Small intestine (tissue), 7 donors: ENCODE measurements around the gene VSTM2L. TPM values are rescaled to one million over a fixed set of nuclear protein-coding genes. Genes with fewer than 3 reads are reported as not detected.

Experiments used
- DNase-seq, 2 donors: peaks; one replicate each; pipeline versions ENCODE4 v3.0.0 to v3.0.0-alpha.2; 2013
- FAIRE-seq: peaks from 2 replicates; lab custom pipeline; 2012; peaks lifted over from hg19 to GRCh38; lab: Jason Lieb, UNC
- H3K27ac ChIP-seq, 3 donors: one replicate each; pipeline ENCODE4 v1.5.1; 2013; ENCODE audit warnings: low read length in 2 of 3, mild to moderate bottlenecking in 2 of 3, control low read depth in 1 of 3, inconsistent platforms in 1 of 3, low read depth in 1 of 3, moderate library complexity in 1 of 3
- H3K27me3 ChIP-seq, 3 donors: one replicate each; pipeline ENCODE4 v1.6.1; 2013; ENCODE audit warnings: low read length in 3 of 3, inconsistent platforms in 1 of 3; ENCODE audit not compliant: control insufficient read depth in 3 of 3, insufficient read depth in 3 of 3
- H3K36me3 ChIP-seq, 3 donors: one replicate each; pipeline ENCODE4 v1.6.1; 2013; ENCODE audit warnings: low read length in 3 of 3, inconsistent platforms in 1 of 3, low read depth in 1 of 3, mild to moderate bottlenecking in 1 of 3, moderate library complexity in 1 of 3; ENCODE audit not compliant: control insufficient read depth in 3 of 3, insufficient read depth in 2 of 3
- H3K4me1 ChIP-seq, 3 donors: one replicate each; pipeline ENCODE4 v1.6.1; 2013; ENCODE audit warnings: low read length in 2 of 3, inconsistent platforms in 1 of 3, low read depth in 1 of 3, mild to moderate bottlenecking in 1 of 3, moderate library complexity in 1 of 3; ENCODE audit not compliant: control insufficient read depth in 3 of 3, insufficient read depth in 2 of 3
- H3K4me3 ChIP-seq, 3 donors: one replicate each; pipeline ENCODE4 v1.5.1; 2013; ENCODE audit warnings: low read length in 3 of 3, control low read depth in 1 of 3, inconsistent platforms in 1 of 3, low read depth in 1 of 3, mild to moderate bottlenecking in 1 of 3, moderate library complexity in 1 of 3
- H3K9me3 ChIP-seq, 2 donors: one replicate each; pipeline ENCODE4 v1.6.1; 2013; ENCODE audit warnings: low read depth in 1 of 2, low read length in 1 of 2; ENCODE audit not compliant: control insufficient read depth in 2 of 2, insufficient read depth in 1 of 2
- WGBS, 3 donors: extraction: QIAGEN DNeasy Blood & Tissue Kit; methylation state at CpG; one replicate each; pipeline ENCODE4 v1.1.7; 2013; 5-methylcytosine and 5-hydroxymethylcytosine counted together
- polyA plus RNA-seq, 4 donors: library from polyadenylated mRNA; stranded (reverse) in 3 of 4; unstranded in 1 of 4; fragments of 200-250 nt in 3 of 4; fragments of 120-200 nt in 1 of 4; gene quantifications; one replicate each; pipeline versions ENCODE4 v1.2.1 to v1.2.3, GENCODE V29; 2013
- donor health status: healthy with polysubstance abuse.
- donor health status: control.
- donor health status: control.
- donor health status: Bipolar disorder and iron deficiency.
- donor health status: healthy.

Gene VSTM2L
- polyA plus RNA-seq, 4 donors = 0.67 to 15.6 (median 1.2) TPM

GRCh38 chr20:37882961-37883712, 19.8 kb upstream of the VSTM2L start:
- no peaks in the 10 kb centered on the region for H3K36me3 ChIP-seq
- WGBS, 3 donors = 74 to 82% (median 76%) methylated on average over 16 of the region's 16 CpGs
- no peak for DNase-seq
- no peak for FAIRE-seq
- no peak overlapping the region for H3K27ac ChIP-seq
- no peak overlapping the region for H3K4me3 ChIP-seq
- no peaks in the 10 kb centered on the region for H3K9me3 ChIP-seq
- H3K4me1 ChIP-seq = peaks cover 0 to 26% (median 0%) of the 10 kb centered on the region in 3 donors
- H3K27me3 ChIP-seq = no peaks in the 10 kb centered on the region

GRCh38 chr20:37885042-37885441, 17.9 kb upstream of the VSTM2L start:
- Histone ChIP-seq H3K36me3 (no peaks in the 10 kb centered on the region), H3K27me3 (no peaks in the 10 kb centered on the region), H3K9me3 (no peaks in the 10 kb centered on the region), H3K4me3 (no peak overlapping the region), H3K4me1 (peaks cover 0 to 13% (median 0%) of the 10 kb centered on the region in 3 donors), H3K27ac (no peak overlapping the region)
- 86 to 96% (median 92%) methylated on average over 8 of the region's 8 CpGs for WGBS, 3 donors
- DNase-seq (no peak), FAIRE-seq (no peak)

- Histone ChIP-seq H3K4me3 (no peak overlapping the region), H3K4me1 (peaks cover 0 to 9% (median 0%) of the 10 kb centered on the region in 3 donors), H3K9me3 (no peaks in the 10 kb centered on the region), H3K27ac (no peak overlapping the region), H3K36me3 (no peaks in the 10 kb centered on the region), H3K27me3 (no peaks in the 10 kb centered on the region)
- 57 to 73% (median 61%) methylated on average over 30 to 32 of the region's 32 CpGs for WGBS, 3 donors
- no peak for FAIRE-seq
- DNase-seq = no peak
Measured at GRCh38 chr20:37885593-37886503, 17.1 kb upstream of the VSTM2L start.

GRCh38 chr20:37886851-37887297, 16.1 kb upstream of the VSTM2L start:
- peak in 1 of 2 donors; percentile 10 for DNase-seq
- FAIRE-seq = no peak
- WGBS, 3 donors = 57 to 75% (median 62%) methylated on average over 4 of the region's 4 CpGs
- peaks cover 0 to under 1% (median 0%) of the 10 kb centered on the region in 3 donors for H3K4me1 ChIP-seq
- no peak overlapping the region for H3K27ac ChIP-seq
- H3K27me3 ChIP-seq = no peaks in the 10 kb centered on the region
- H3K36me3 ChIP-seq = no peaks in the 10 kb centered on the region
- H3K4me3 ChIP-seq = no peak overlapping the region
- no peaks in the 10 kb centered on the region for H3K9me3 ChIP-seq

- FAIRE-seq (no peak), DNase-seq (no peak)
- no peaks in the 10 kb centered on the region for H3K4me1 ChIP-seq
- H3K4me3 ChIP-seq = no peak overlapping the region
- no peak overlapping the region for H3K27ac ChIP-seq
- WGBS, 3 donors = 88 to 93% (median 90%) methylated on average over 10 of the region's 10 CpGs
- H3K27me3 ChIP-seq = no peaks in the 10 kb centered on the region
- H3K36me3 ChIP-seq = no peaks in the 10 kb centered on the region
- no peaks in the 10 kb centered on the region for H3K9me3 ChIP-seq
Measured at GRCh38 chr20:37888641-37889040, 14.3 kb upstream of the VSTM2L start.

- H3K4me1 ChIP-seq = no peaks in the 10 kb centered on the region
- FAIRE-seq = no peak
- H3K27ac ChIP-seq = no peak overlapping the region
- no peak overlapping the region for H3K4me3 ChIP-seq
- no peaks in the 10 kb centered on the region for H3K9me3 ChIP-seq
- DNase-seq = no peak
- H3K36me3 ChIP-seq = no peaks in the 10 kb centered on the region
- H3K27me3 ChIP-seq = no peaks in the 10 kb centered on the region
- 68 to 81% (median 77%) methylated on average over 5 of the region's 5 CpGs for WGBS, 3 donors
Measured at GRCh38 chr20:37890108-37890507, 12.8 kb upstream of the VSTM2L start.

- Histone ChIP-seq H3K4me3 (no peak overlapping the region), H3K9me3 (no peaks in the 10 kb centered on the region), H3K27me3 (no peaks in the 10 kb centered on the region), H3K36me3 (no peaks in the 10 kb centered on the region), H3K4me1 (no peaks in the 10 kb centered on the region), H3K27ac (no peak overlapping the region)
- WGBS, 3 donors = 67 to 75% (median 73%) methylated on average over 13 of the region's 13 CpGs
- FAIRE-seq (no peak), DNase-seq (no peak)
Measured at GRCh38 chr20:37890643-37891042, 12.3 kb upstream of the VSTM2L start.

GRCh38 chr20:37892001-37892400, 10.9 kb upstream of the VSTM2L start:
- Histone ChIP-seq H3K27me3 (no peaks in the 10 kb centered on the region), H3K9me3 (no peaks in the 10 kb centered on the region), H3K27ac (no peak overlapping the region), H3K4me3 (no peak overlapping the region), H3K4me1 (peaks cover 0 to 4% (median 0%) of the 10 kb centered on the region in 3 donors), H3K36me3 (no peaks in the 10 kb centered on the region)
- whole genome bisulfite sequencing, 3 donors = 33 to 53% (median 46%) methylated on average over 9 of the region's 9 CpGs
- DNase-seq (peak in 1 of 2 donors; percentile 21), FAIRE-seq (no peak)
